K562 (cell line): ENCODE results near the gene TWSG1.

Experiments
- CEBPG ChIP-seq, 3 experiments: fragments of 200-800 bp in 1 of 3; sonication (Bioruptor generic) in 1 of 3; sonication (generic) in 1 of 3; formaldehyde crosslinking in 1 of 3; IDR thresholded peaks in 2 of 3; conservative IDR thresholded peaks in 1 of 3; 2 replicates each; pipeline versions ENCODE4 v1.6.1 to v1.8.0; 2016 to 2022; ENCODE audit warnings: missing compliant biosample characterization in 2 of 3, missing genetic modification characterization in 2 of 3, mild to moderate bottlenecking in 1 of 3, missing genetic modification reagents in 1 of 3
- EGR1 ChIP-seq: fragments of 450-650 bp; conservative IDR thresholded peaks from 2 replicates; pipeline ENCODE4 v1.6.1; 2017; ENCODE audit warnings: mild to moderate bottlenecking
- HDAC1 ChIP-seq, 2 experiments: fragments of 450-650 bp; IDR thresholded peaks; 2 replicates each; pipeline ENCODE4 v1.6.1; 2016 to 2017; ENCODE audit warnings: inconsistent platforms in 1 of 2, mild to moderate bottlenecking in 1 of 2, moderate library complexity in 1 of 2
- NFYB ChIP-seq: IDR thresholded peaks from 2 replicates; pipeline ENCODE4 v1.6.1; 2011; ENCODE audit warnings: mild to moderate bottlenecking, moderate library complexity; ENCODE audit not compliant: insufficient read length; ENCODE audit errors: extremely low read depth
- RCOR1 ChIP-seq, 2 experiments: IDR thresholded peaks; 2 replicates each; pipeline ENCODE4 v1.6.1; 2012; ENCODE audit warnings: low read depth in 2 of 2, low read length in 2 of 2, borderline replicate concordance in 1 of 2, improper control_type of control experiment in 1 of 2
- REST ChIP-seq, 2 experiments: fragments of 450-650 bp; formaldehyde crosslinking in 1 of 2; IDR thresholded peaks; 2 replicates each; pipeline versions ENCODE4 v1.4.0 to v1.6.1; 2014 to 2020; ENCODE audit warnings: mild to moderate bottlenecking in 2 of 2, borderline replicate concordance in 1 of 2, low read depth in 1 of 2
- SP1 ChIP-seq: sonication (generic); formaldehyde crosslinking; IDR thresholded peaks from 2 replicates; pipeline ENCODE4 v1.8.1; 2022; ENCODE audit warnings: mild to moderate bottlenecking, missing genetic modification reagents
- SP2 ChIP-seq: IDR thresholded peaks from 2 replicates; pipeline ENCODE4 v1.6.1; 2011; ENCODE audit warnings: mild to moderate bottlenecking, low read depth, low read length, moderate library complexity; ENCODE audit not compliant: poor library complexity, severe bottlenecking; ENCODE audit errors: extremely low read depth
- USF1 ChIP-seq: sonication (generic); formaldehyde crosslinking; IDR thresholded peaks from 2 replicates; pipeline ENCODE4 v1.9.0; 2022; ENCODE audit warnings: mild to moderate bottlenecking, missing genetic modification reagents
- ZBTB7A ChIP-seq: IDR thresholded peaks from 2 replicates; pipeline ENCODE4 v1.6.1; 2011; ENCODE audit warnings: low read depth, mild to moderate bottlenecking, low read length, moderate library complexity, borderline replicate concordance; ENCODE audit not compliant: control insufficient read depth
- ZNF134 ChIP-seq: fragments of 250-450 bp; sonication (Bioruptor Pico); conservative IDR thresholded peaks from 2 replicates; pipeline ENCODE4 v1.4.0; 2020
- TF ChIP-seq, protein P1 (sequence below): fragments of 450-650 bp; IDR thresholded peaks from 2 replicates; pipeline ENCODE4 v1.6.1; 2016; ENCODE audit warnings: mild to moderate bottlenecking, moderate library complexity

DNA sequence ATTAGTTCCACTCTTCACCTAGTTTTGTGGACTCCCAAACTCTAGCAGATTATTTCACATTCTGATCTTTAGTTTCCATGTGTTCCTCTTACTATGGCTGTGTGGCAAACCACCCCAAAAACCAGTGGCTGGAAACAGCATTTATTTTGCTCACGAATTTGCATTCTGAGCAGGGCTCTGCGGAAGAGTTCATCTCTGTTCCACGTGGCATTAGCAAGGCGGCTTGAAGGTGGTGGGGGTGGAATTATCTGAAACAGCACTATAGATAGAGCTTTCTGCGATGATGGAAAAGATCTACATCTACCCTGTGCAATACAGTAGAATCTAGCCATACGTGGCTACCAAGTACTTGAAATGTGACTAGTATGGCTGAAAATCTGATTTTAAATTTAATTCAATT lies 5.9 kb downstream of the TWSG1 start:
- no peak for TF ChIP-seq CEBPG (CRISPR knock-in tag; IDR thresholded peaks at IDR 0.05)
- TF ChIP-seq CEBPG (tag; conservative IDR thresholded peaks at IDR 0.05 in 1 of 2, IDR thresholded peaks at IDR 0.05 in 1 of 2): no peak
- TF ChIP-seq SP1 (CRISPR knock-in tag): no peak
- no peak for TF ChIP-seq RCOR1 (IDR thresholded peaks at IDR 0.05; ENCODE audit: borderline replicate concordance in 1 of 2, low read depth in 2 of 2, low read length in 2 of 2)
- TF ChIP-seq, protein P1, sequence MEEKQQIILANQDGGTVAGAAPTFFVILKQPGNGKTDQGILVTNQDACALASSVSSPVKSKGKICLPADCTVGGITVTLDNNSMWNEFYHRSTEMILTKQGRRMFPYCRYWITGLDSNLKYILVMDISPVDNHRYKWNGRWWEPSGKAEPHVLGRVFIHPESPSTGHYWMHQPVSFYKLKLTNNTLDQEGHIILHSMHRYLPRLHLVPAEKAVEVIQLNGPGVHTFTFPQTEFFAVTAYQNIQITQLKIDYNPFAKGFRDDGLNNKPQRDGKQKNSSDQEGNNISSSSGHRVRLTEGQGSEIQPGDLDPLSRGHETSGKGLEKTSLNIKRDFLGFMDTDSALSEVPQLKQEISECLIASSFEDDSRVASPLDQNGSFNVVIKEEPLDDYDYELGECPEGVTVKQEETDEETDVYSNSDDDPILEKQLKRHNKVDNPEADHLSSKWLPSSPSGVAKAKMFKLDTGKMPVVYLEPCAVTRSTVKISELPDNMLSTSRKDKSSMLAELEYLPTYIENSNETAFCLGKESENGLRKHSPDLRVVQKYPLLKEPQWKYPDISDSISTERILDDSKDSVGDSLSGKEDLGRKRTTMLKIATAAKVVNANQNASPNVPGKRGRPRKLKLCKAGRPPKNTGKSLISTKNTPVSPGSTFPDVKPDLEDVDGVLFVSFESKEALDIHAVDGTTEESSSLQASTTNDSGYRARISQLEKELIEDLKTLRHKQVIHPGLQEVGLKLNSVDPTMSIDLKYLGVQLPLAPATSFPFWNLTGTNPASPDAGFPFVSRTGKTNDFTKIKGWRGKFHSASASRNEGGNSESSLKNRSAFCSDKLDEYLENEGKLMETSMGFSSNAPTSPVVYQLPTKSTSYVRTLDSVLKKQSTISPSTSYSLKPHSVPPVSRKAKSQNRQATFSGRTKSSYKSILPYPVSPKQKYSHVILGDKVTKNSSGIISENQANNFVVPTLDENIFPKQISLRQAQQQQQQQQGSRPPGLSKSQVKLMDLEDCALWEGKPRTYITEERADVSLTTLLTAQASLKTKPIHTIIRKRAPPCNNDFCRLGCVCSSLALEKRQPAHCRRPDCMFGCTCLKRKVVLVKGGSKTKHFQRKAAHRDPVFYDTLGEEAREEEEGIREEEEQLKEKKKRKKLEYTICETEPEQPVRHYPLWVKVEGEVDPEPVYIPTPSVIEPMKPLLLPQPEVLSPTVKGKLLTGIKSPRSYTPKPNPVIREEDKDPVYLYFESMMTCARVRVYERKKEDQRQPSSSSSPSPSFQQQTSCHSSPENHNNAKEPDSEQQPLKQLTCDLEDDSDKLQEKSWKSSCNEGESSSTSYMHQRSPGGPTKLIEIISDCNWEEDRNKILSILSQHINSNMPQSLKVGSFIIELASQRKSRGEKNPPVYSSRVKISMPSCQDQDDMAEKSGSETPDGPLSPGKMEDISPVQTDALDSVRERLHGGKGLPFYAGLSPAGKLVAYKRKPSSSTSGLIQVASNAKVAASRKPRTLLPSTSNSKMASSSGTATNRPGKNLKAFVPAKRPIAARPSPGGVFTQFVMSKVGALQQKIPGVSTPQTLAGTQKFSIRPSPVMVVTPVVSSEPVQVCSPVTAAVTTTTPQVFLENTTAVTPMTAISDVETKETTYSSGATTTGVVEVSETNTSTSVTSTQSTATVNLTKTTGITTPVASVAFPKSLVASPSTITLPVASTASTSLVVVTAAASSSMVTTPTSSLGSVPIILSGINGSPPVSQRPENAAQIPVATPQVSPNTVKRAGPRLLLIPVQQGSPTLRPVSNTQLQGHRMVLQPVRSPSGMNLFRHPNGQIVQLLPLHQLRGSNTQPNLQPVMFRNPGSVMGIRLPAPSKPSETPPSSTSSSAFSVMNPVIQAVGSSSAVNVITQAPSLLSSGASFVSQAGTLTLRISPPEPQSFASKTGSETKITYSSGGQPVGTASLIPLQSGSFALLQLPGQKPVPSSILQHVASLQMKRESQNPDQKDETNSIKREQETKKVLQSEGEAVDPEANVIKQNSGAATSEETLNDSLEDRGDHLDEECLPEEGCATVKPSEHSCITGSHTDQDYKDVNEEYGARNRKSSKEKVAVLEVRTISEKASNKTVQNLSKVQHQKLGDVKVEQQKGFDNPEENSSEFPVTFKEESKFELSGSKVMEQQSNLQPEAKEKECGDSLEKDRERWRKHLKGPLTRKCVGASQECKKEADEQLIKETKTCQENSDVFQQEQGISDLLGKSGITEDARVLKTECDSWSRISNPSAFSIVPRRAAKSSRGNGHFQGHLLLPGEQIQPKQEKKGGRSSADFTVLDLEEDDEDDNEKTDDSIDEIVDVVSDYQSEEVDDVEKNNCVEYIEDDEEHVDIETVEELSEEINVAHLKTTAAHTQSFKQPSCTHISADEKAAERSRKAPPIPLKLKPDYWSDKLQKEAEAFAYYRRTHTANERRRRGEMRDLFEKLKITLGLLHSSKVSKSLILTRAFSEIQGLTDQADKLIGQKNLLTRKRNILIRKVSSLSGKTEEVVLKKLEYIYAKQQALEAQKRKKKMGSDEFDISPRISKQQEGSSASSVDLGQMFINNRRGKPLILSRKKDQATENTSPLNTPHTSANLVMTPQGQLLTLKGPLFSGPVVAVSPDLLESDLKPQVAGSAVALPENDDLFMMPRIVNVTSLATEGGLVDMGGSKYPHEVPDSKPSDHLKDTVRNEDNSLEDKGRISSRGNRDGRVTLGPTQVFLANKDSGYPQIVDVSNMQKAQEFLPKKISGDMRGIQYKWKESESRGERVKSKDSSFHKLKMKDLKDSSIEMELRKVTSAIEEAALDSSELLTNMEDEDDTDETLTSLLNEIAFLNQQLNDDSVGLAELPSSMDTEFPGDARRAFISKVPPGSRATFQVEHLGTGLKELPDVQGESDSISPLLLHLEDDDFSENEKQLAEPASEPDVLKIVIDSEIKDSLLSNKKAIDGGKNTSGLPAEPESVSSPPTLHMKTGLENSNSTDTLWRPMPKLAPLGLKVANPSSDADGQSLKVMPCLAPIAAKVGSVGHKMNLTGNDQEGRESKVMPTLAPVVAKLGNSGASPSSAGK: no peak
- no peak for TF ChIP-seq USF1
- TF ChIP-seq HDAC1 (IDR thresholded peaks at IDR 0.05): no peak
- no peak for TF ChIP-seq SP2
- TF ChIP-seq REST (IDR thresholded peaks at IDR 0.05; ENCODE audit: borderline replicate concordance): no peak
- TF ChIP-seq REST (CRISPR knock-in tag; IDR thresholded peaks at IDR 0.05; ENCODE audit: low read depth): no peak
- TF ChIP-seq ZNF134 (CRISPR knock-in tag): no peak
- TF ChIP-seq EGR1: no peak
- TF ChIP-seq NFYB: no peak
- TF ChIP-seq ZBTB7A: no peak
